ENCODE data around the gene KNSTRN. TPM values are rescaled to one million over a fixed set of nuclear protein-coding genes. Genes with fewer than 3 reads are reported as not detected.

KNSTRN gene
- total and polyA plus RNA-seq, 9 donors = 5.8 to 10.7 (median 6.6) TPM

- Histone ChIP-seq H3K4me3 (no peak overlapping the region), H3K27ac (no peak overlapping the region), H3K27me3 (no peaks in the 10 kb centered on the region), H3K4me1 (ENCODE audit: insufficient read depth) (peaks cover 12% of the 10 kb centered on the region), H3K9me3 (no peaks in the 10 kb centered on the region), H3K36me3 (no peaks in the 10 kb centered on the region)
- TF ChIP-seq, protein P1, sequence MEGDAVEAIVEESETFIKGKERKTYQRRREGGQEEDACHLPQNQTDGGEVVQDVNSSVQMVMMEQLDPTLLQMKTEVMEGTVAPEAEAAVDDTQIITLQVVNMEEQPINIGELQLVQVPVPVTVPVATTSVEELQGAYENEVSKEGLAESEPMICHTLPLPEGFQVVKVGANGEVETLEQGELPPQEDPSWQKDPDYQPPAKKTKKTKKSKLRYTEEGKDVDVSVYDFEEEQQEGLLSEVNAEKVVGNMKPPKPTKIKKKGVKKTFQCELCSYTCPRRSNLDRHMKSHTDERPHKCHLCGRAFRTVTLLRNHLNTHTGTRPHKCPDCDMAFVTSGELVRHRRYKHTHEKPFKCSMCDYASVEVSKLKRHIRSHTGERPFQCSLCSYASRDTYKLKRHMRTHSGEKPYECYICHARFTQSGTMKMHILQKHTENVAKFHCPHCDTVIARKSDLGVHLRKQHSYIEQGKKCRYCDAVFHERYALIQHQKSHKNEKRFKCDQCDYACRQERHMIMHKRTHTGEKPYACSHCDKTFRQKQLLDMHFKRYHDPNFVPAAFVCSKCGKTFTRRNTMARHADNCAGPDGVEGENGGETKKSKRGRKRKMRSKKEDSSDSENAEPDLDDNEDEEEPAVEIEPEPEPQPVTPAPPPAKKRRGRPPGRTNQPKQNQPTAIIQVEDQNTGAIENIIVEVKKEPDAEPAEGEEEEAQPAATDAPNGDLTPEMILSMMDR (IDR thresholded peaks at IDR 0.05) = peak; percentile 39 to 62 (median 57)
- no peak for TF ChIP-seq EP300 (IDR thresholded peaks at IDR 0.05)
- intact Hi-C loops (cut with DNase I) = loop anchor here in 1 of 4 donors (10.0 kb wide), 1 partner anchor 240 kb away; the partner anchor contains the start of gene BMF
- WGBS, 3 donors = 32 to 45% (median 41%) methylated on average over 15 of the region's 15 CpGs
- peak in 4 of 5 donors; percentile 49 to 75 (median 60) for DNase-seq
Measured at GRCh38 chr15:40344631-40345120, 37.8 kb upstream of the KNSTRN start.

- H3K4me1 ChIP-seq (ENCODE audit: insufficient read depth) = peaks cover 8% of the 10 kb centered on the region
- no peak for TF ChIP-seq POLR2A (IDR thresholded peaks at IDR 0.05)
- no peak for TF ChIP-seq EP300 (IDR thresholded peaks at IDR 0.05)
- TF ChIP-seq, protein P1 (IDR thresholded peaks at IDR 0.05) = no peak
- intact Hi-C loops (cut with DNase I) = loop anchor here in 1 of 4 donors (10.0 kb wide), 1 partner anchor 241 kb away; the partner anchor contains the start of gene BMF
Measured at GRCh38 chr15:40345225-40345866, 37.2 kb upstream of the KNSTRN start.

GRCh38 chr15:40345867-40346578 lies 36.5 kb upstream of the KNSTRN start:
- TF ChIP-seq EP300 (IDR thresholded peaks at IDR 0.05) (no peak), POLR2A (IDR thresholded peaks at IDR 0.05) (no peak)
- TF ChIP-seq, protein P1 (IDR thresholded peaks at IDR 0.05) = no peak
- no peak for DNase-seq
- Histone ChIP-seq H3K9me3 (no peaks in the 10 kb centered on the region), H3K27me3 (no peaks in the 10 kb centered on the region), H3K36me3 (no peaks in the 10 kb centered on the region), H3K27ac (no peak overlapping the region), H3K4me1 (ENCODE audit: insufficient read depth) (peaks cover 3% of the 10 kb centered on the region), H3K4me3 (no peak overlapping the region)
- 93 to 97% (median 93%) methylated on average over 6 of the region's 6 CpGs for WGBS, 3 donors
- intact Hi-C loops (cut with DNase I) = loop anchor here in 1 of 4 donors (10.0 kb wide), 1 partner anchor 241 kb away; the partner anchor contains the start of gene BMF

More at GRCh38 chr15:40345225-40345866, 37.2 kb upstream of the KNSTRN start:
- Histone ChIP-seq H3K4me3 (no peak overlapping the region), H3K27ac (no peak overlapping the region), H3K27me3 (no peaks in the 10 kb centered on the region), H3K36me3 (no peaks in the 10 kb centered on the region), H3K9me3 (no peaks in the 10 kb centered on the region)
- 52 to 68% (median 62%) methylated on average over 10 of the region's 10 CpGs for WGBS, 3 donors
- DNase-seq = no peak

DNA sequence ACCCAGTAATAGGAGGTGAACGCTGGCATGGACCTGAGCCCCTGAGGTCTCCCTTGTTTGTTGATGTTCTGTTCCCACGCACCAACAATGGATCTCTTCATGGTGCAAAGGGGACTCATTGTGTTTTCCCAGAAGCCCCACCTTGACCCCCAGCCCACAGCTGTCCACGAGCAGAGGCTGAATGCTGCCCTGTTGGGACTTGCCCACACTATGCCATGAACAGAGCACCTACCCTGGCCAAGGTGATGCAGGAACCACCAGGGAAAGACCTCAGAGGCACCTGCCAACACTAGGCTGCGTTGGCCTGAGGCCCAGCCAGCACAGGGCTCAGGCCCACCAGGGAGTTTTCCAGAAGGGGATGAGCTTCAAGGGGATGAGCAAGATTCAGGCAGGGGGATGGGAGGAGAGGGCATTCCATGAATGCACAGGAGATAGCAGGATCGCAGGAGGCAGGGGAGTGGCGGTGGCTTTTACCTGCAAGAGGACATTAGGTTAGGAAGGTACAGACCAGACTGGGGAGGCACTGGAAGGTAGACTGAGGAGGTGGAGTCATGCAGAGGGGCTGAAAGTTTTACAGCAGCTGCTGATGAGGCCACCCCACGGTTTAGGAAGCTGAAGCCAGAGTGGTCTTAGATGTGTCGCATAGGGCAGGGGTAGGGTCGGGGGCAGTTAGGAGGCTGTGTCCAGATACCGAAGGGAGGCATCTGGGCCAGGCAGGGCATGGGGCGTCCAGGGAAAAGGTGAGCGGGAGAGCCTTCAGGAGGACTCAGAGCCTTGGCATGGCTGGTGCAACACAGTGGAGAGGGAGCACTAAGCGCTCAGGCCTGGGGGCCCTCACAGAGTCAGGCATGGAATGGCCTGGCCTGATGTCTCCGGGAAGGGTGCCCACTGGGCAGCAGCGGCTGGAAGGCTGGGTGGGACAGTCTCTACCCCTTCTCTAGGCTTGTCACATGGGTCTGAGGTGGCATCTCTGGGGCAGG lies 35.7 kb upstream of the KNSTRN start:
- WGBS, 3 donors = 83 to 86% (median 85%) methylated on average over 15 of the region's 15 CpGs
- TF ChIP-seq EP300 (IDR thresholded peaks at IDR 0.05) (no peak), POLR2A (IDR thresholded peaks at IDR 0.05) (no peak)
- TF ChIP-seq, protein P1 (IDR thresholded peaks at IDR 0.05) = no peak
- H3K36me3 ChIP-seq = no peaks in the 10 kb centered on the region
- H3K4me3 ChIP-seq = no peak overlapping the region
- intact Hi-C loops (cut with DNase I) = loop anchor here in 1 of 4 donors (10.0 kb wide), 1 partner anchor 242 kb away; the partner anchor contains the start of gene BMF
- no peaks in the 10 kb centered on the region for H3K9me3 ChIP-seq
- no peak for DNase-seq
- H3K27me3 ChIP-seq = no peaks in the 10 kb centered on the region
- H3K27ac ChIP-seq = no peak overlapping the region
- peaks cover 2% of the 10 kb centered on the region for H3K4me1 ChIP-seq (ENCODE audit: insufficient read depth)

Data from ovary (tissue), 9 donors.